ENCODE measurements around the gene MAST3.

MAST3 gene

GRCh38 chr19:18193388-18194180 is 96.0 kb downstream of the MAST3 start:
- DNase-seq = peak in 1 of 5 experiments; percentile 19

GRCh38 chr19:18194181-18194530 is 96.6 kb downstream of the MAST3 start:
- no peak for DNase-seq

- peak in 1 of 5 experiments; percentile 38 for DNase-seq
These were observed 97.1 kb downstream of the MAST3 start for GRCh38 chr19:18194554-18195238.

- DNase-seq = no peak
These were observed 98.9 kb downstream of the MAST3 start for GRCh38 chr19:18196511-18196845.

- no peak for DNase-seq
These were observed 99.7 kb downstream of the MAST3 start for GRCh38 chr19:18197306-18197705.

- DNase-seq = no peak
These were observed 100.4 kb downstream of the MAST3 start for GRCh38 chr19:18197941-18198340.

GRCh38 chr19:18198374-18198773 is 100.8 kb downstream of the MAST3 start:
- no peak for DNase-seq

Measured in T-helper 2 cell (primary cell).